Activated naive CD4-positive, alpha-beta T cell treated with anti-CD3 and anti-CD28 coated beads, Interleukin-2, amount 50 U/mL, for 24 hours (primary cell): ENCODE data around the gene PDE3A.

Experiments
- H3K27ac Mint-ChIP-seq: one replicate; pipeline ENCODE4 v1.8.0; 2021; ENCODE audit warnings: mild to moderate bottlenecking, mixed read lengths
- H3K27me3 Mint-ChIP-seq: one replicate; pipeline ENCODE4 v1.8.0; 2021; ENCODE audit warnings: mixed read lengths
- H3K36me3 Mint-ChIP-seq: one replicate; pipeline ENCODE4 v1.8.0; 2021; ENCODE audit warnings: mixed read lengths
- H3K4me1 Mint-ChIP-seq: one replicate; pipeline ENCODE4 v1.8.0; 2021; ENCODE audit warnings: mixed read lengths
- H3K4me3 Mint-ChIP-seq: one replicate; pipeline ENCODE4 v1.8.0; 2021; ENCODE audit warnings: mild to moderate bottlenecking, mixed read lengths
- H3K9me3 Mint-ChIP-seq: one replicate; pipeline ENCODE4 v1.8.0; 2021; ENCODE audit warnings: mixed read lengths

Gene PDE3A

GRCh38 chr12:20507056-20507455 is 138.7 kb downstream of the PDE3A start:
- Mint-ChIP-seq H3K36me3 (no peaks in the 10 kb centered on the region), H3K4me1 (no peaks in the 10 kb centered on the region)

GRCh38 chr12:20507711-20508110 is 139.4 kb downstream of the PDE3A start:
- H3K4me1 Mint-ChIP-seq: no peaks in the 10 kb centered on the region
- no peak overlapping the region for H3K4me3 Mint-ChIP-seq
- no peaks in the 10 kb centered on the region for H3K9me3 Mint-ChIP-seq
- H3K27ac Mint-ChIP-seq: no peak overlapping the region
- H3K27me3 Mint-ChIP-seq: no peaks in the 10 kb centered on the region
- no peaks in the 10 kb centered on the region for H3K36me3 Mint-ChIP-seq

More at GRCh38 chr12:20507056-20507455, 138.7 kb downstream of the PDE3A start:
- Mint-ChIP-seq H3K27ac (no peak overlapping the region), H3K27me3 (no peaks in the 10 kb centered on the region), H3K9me3 (no peaks in the 10 kb centered on the region), H3K4me3 (no peak overlapping the region)

- H3K27ac Mint-ChIP-seq: no peak overlapping the region
- no peaks in the 10 kb centered on the region for H3K36me3 Mint-ChIP-seq
- H3K9me3 Mint-ChIP-seq: no peaks in the 10 kb centered on the region
- no peak overlapping the region for H3K4me3 Mint-ChIP-seq
- H3K27me3 Mint-ChIP-seq: no peaks in the 10 kb centered on the region
- no peaks in the 10 kb centered on the region for H3K4me1 Mint-ChIP-seq
Measured at GRCh38 chr12:20508359-20508758, 140.0 kb downstream of the PDE3A start.

- Mint-ChIP-seq H3K4me1 (no peaks in the 10 kb centered on the region), H3K36me3 (no peaks in the 10 kb centered on the region), H3K9me3 (no peaks in the 10 kb centered on the region), H3K27ac (no peak overlapping the region), H3K27me3 (no peaks in the 10 kb centered on the region), H3K4me3 (no peak overlapping the region)
Measured at GRCh38 chr12:20508962-20509361, 140.6 kb downstream of the PDE3A start.

- Mint-ChIP-seq H3K4me3 (no peak overlapping the region), H3K4me1 (no peaks in the 10 kb centered on the region), H3K27me3 (no peaks in the 10 kb centered on the region), H3K9me3 (no peaks in the 10 kb centered on the region), H3K36me3 (no peaks in the 10 kb centered on the region), H3K27ac (no peak overlapping the region)
Measured at GRCh38 chr12:20510811-20511210, 142.5 kb downstream of the PDE3A start.

GRCh38 chr12:20513189-20513588 is 144.9 kb downstream of the PDE3A start:
- Mint-ChIP-seq H3K27me3 (no peaks in the 10 kb centered on the region), H3K4me3 (no peak overlapping the region), H3K36me3 (no peaks in the 10 kb centered on the region), H3K9me3 (no peaks in the 10 kb centered on the region), H3K4me1 (no peaks in the 10 kb centered on the region), H3K27ac (no peak overlapping the region)

GRCh38 chr12:20514598-20514997 is 146.3 kb downstream of the PDE3A start:
- H3K27ac Mint-ChIP-seq: no peak overlapping the region
- no peaks in the 10 kb centered on the region for H3K36me3 Mint-ChIP-seq
- H3K9me3 Mint-ChIP-seq: no peaks in the 10 kb centered on the region
- H3K27me3 Mint-ChIP-seq: no peaks in the 10 kb centered on the region
- H3K4me1 Mint-ChIP-seq: no peaks in the 10 kb centered on the region
- H3K4me3 Mint-ChIP-seq: no peak overlapping the region

GRCh38 chr12:20520532-20520931 is 152.2 kb downstream of the PDE3A start:
- Mint-ChIP-seq H3K9me3 (no peaks in the 10 kb centered on the region), H3K4me3 (no peak overlapping the region), H3K4me1 (no peaks in the 10 kb centered on the region), H3K36me3 (no peaks in the 10 kb centered on the region), H3K27me3 (no peaks in the 10 kb centered on the region), H3K27ac (no peak overlapping the region)

- no peaks in the 10 kb centered on the region for H3K36me3 Mint-ChIP-seq
- no peak overlapping the region for H3K27ac Mint-ChIP-seq
- no peak overlapping the region for H3K4me3 Mint-ChIP-seq
- H3K27me3 Mint-ChIP-seq: no peaks in the 10 kb centered on the region
- H3K9me3 Mint-ChIP-seq: no peaks in the 10 kb centered on the region
- H3K4me1 Mint-ChIP-seq: no peaks in the 10 kb centered on the region
Measured at GRCh38 chr12:20523658-20524057, 155.3 kb downstream of the PDE3A start.

GRCh38 chr12:20524113-20524512 is 155.8 kb downstream of the PDE3A start:
- no peaks in the 10 kb centered on the region for H3K36me3 Mint-ChIP-seq
- no peaks in the 10 kb centered on the region for H3K27me3 Mint-ChIP-seq
- H3K4me3 Mint-ChIP-seq: no peak overlapping the region
- H3K27ac Mint-ChIP-seq: no peak overlapping the region
- no peaks in the 10 kb centered on the region for H3K4me1 Mint-ChIP-seq
- no peaks in the 10 kb centered on the region for H3K9me3 Mint-ChIP-seq

GRCh38 chr12:20525064-20525610 is 156.8 kb downstream of the PDE3A start:
- Mint-ChIP-seq H3K36me3 (no peaks in the 10 kb centered on the region), H3K9me3 (no peaks in the 10 kb centered on the region), H3K27ac (no peak overlapping the region), H3K4me3 (no peak overlapping the region), H3K4me1 (no peaks in the 10 kb centered on the region), H3K27me3 (no peaks in the 10 kb centered on the region)

- no peaks in the 10 kb centered on the region for H3K9me3 Mint-ChIP-seq
- no peak overlapping the region for H3K4me3 Mint-ChIP-seq
- H3K27me3 Mint-ChIP-seq: no peaks in the 10 kb centered on the region
- H3K27ac Mint-ChIP-seq: no peak overlapping the region
- no peaks in the 10 kb centered on the region for H3K36me3 Mint-ChIP-seq
- no peaks in the 10 kb centered on the region for H3K4me1 Mint-ChIP-seq
Measured at GRCh38 chr12:20527417-20528163, 159.3 kb downstream of the PDE3A start.

- no peaks in the 10 kb centered on the region for H3K36me3 Mint-ChIP-seq
- no peaks in the 10 kb centered on the region for H3K27me3 Mint-ChIP-seq
- H3K9me3 Mint-ChIP-seq: no peaks in the 10 kb centered on the region
- H3K4me1 Mint-ChIP-seq: no peaks in the 10 kb centered on the region
- H3K27ac Mint-ChIP-seq: no peak overlapping the region
- H3K4me3 Mint-ChIP-seq: no peak overlapping the region
Measured at GRCh38 chr12:20528208-20528607, 159.9 kb downstream of the PDE3A start.

GRCh38 chr12:20546267-20546666 is 177.9 kb downstream of the PDE3A start:
- Mint-ChIP-seq H3K27ac (no peak overlapping the region), H3K9me3 (no peaks in the 10 kb centered on the region), H3K4me1 (no peaks in the 10 kb centered on the region), H3K27me3 (no peaks in the 10 kb centered on the region), H3K36me3 (no peaks in the 10 kb centered on the region), H3K4me3 (no peak overlapping the region)

- Mint-ChIP-seq H3K36me3 (no peaks in the 10 kb centered on the region), H3K4me1 (no peaks in the 10 kb centered on the region), H3K27me3 (no peaks in the 10 kb centered on the region), H3K4me3 (no peak overlapping the region), H3K9me3 (no peaks in the 10 kb centered on the region), H3K27ac (no peak overlapping the region)
Measured at GRCh38 chr12:20547816-20548575, 179.7 kb downstream of the PDE3A start.

GRCh38 chr12:20548611-20549010 is 180.3 kb downstream of the PDE3A start:
- Mint-ChIP-seq H3K27me3 (no peaks in the 10 kb centered on the region), H3K4me1 (no peaks in the 10 kb centered on the region), H3K36me3 (no peaks in the 10 kb centered on the region), H3K9me3 (no peaks in the 10 kb centered on the region), H3K27ac (no peak overlapping the region), H3K4me3 (no peak overlapping the region)
